NK-92 (cell line): ENCODE measurements around the gene PDE6C.
"Not testable (repeated sequence)": the region's sequence is repeated elsewhere in the genome, so short reads cannot be mapped to it uniquely, and the experiment has no call there.

Experiments
- DNase-seq: peaks from one replicate; lab custom pipeline; 2025; ENCODE audit not compliant: unreplicated experiment; lab: John Stamatoyannopoulos, UW

The PDE6C gene

GRCh38 chr10:93629647-93630305, 17.4 kb downstream of the PDE6C start:
- no peak for DNase-seq

GRCh38 chr10:93630625-93631557, 18.6 kb downstream of the PDE6C start:
- no peak for DNase-seq

DNA sequence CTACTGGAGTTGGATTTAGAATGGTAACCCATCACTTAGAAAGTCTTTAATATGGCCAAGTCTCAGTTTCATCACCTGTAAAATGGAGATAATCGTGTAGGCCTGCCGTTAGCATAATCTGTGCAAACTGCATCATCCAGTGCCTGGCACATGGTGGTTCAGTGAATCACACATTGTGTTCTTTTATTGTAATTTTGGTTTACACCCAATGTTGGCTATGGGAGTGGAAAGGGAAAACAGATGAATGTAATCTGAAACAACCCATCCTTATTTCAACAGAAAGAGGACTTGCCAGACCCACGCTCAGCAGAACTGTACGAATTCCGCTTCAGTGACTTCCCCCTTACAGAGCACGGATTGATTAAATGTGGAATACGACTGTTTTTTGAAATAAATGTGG, 27.5 kb downstream of the PDE6C start:
- DNase-seq = no peak

- DNase-seq = no peak
These were observed 40.5 kb downstream of the PDE6C start for GRCh38 chr10:93652857-93653256.

DNA sequence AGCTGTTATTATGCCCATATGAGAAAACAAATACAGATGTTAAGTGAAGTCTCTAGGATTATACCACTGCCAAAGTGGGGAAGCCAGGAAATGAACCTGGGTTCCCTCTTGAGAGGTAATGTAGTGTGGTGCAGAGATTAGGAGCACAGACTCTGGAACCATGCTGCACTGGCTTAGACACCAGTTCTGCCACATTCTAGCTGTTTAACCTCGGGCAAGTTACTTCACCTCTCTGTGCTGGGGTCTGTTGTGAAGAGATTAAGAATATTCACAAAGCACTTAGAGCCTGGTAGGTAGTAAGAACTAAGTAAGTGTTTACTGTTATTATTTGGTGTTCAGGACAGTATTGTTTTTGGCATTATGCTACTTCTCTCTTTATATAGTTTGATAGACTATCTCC, 41.9 kb downstream of the PDE6C start:
- no peak for DNase-seq

GRCh38 chr10:93656155-93656554, 43.8 kb downstream of the PDE6C start:
- DNase-seq = no peak

DNA sequence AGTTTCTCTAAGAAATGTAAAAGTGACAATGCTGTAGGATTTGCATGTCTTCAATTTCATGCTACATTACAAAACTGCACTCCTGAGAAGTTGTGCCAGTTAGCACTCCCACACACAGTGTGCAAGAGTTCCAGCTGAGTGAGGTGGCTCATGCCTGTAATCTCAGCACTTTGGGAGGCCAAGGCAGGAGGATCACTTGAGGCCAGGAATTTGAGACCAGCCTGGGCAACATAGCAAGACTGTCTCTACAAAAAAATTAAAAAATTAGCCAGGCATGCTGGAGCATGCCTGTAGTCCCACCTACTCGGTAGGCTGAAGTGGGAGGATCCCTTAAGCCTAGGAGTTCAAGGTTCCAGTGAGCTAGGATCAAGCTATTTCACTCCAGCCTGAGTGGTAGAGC, 45.4 kb downstream of the PDE6C start:
- no peak for DNase-seq

DNA sequence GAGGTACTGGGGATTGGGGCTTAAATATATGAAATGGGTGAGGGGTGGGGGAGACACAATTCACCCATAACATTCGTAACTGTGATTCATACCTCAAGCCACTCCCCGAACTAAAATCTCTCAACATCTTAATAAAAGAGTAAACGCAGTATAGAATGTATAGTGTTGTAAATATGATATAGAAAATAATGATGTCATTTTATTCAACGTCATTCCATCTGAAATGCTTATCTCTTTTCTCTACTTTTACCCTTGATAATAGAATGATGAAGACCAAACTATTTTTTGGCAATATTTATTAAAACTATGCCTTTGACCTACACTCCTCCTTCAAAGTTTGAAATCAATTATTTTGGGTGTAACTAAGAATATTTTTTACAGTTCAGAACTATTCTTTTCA, 53.7 kb downstream of the PDE6C start:
- DNase-seq = no peak

GRCh38 chr10:93667795-93668194, 55.5 kb downstream of the PDE6C start:
- no peak for DNase-seq

- DNase-seq = no peak
These were observed 58.0 kb downstream of the PDE6C start for GRCh38 chr10:93670372-93670771.

GRCh38 chr10:93671042-93671441, 58.7 kb downstream of the PDE6C start:
- no peak for DNase-seq

DNA sequence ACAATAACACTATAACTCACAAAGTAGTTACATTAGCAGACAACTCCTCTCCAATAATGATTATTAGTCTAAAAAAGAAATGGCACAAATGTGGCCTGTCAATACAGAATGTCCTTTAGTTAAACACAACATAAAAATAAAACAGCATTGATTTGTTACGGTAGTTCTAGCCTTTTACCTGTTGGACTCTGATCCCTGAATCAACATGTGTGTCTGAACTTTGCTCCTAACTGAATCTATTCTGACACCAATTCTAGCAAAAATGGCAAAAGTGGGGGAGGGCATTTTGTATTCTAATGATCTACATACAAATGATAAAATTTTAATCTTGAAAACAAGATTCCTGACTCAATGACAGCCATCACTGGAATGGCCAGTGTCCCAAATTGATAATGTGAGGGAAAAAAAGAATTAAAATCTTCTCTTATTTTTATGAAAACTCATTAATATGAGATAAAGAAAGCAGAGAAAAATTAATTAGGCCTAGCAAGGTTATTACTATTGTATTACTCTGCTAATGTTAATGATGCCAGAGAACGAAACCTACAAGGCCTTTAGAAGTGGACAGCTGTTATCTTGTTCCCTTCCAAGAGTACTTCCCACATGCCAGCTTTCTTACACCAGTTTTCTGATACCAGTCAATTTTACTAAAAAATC, 59.8 kb downstream of the PDE6C start:
- no peak for DNase-seq

DNA sequence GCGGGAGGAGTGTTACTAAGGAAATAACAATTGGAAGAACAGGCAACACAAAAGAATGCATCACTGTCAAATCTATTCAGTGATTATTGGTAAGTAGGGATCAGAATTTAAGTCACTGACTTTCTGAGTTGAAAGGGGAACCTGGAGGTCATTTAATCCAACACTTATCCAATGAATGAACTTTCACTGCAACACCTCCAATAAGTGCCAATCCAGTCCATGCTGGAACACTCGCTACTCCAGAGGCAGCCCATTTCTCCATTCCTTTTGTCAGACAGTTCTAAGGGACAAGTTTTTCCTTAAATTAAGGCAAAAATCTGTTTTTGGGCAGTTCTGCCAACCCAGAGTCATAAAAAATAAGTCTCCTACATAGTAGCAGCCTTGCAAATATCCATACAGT, 60.6 kb downstream of the PDE6C start:
- no peak for DNase-seq

GRCh38 chr10:93673791-93674190, 61.5 kb downstream of the PDE6C start:
- no peak for DNase-seq

GRCh38 chr10:93678386-93678785, 66.0 kb downstream of the PDE6C start:
- no peak for DNase-seq

DNA sequence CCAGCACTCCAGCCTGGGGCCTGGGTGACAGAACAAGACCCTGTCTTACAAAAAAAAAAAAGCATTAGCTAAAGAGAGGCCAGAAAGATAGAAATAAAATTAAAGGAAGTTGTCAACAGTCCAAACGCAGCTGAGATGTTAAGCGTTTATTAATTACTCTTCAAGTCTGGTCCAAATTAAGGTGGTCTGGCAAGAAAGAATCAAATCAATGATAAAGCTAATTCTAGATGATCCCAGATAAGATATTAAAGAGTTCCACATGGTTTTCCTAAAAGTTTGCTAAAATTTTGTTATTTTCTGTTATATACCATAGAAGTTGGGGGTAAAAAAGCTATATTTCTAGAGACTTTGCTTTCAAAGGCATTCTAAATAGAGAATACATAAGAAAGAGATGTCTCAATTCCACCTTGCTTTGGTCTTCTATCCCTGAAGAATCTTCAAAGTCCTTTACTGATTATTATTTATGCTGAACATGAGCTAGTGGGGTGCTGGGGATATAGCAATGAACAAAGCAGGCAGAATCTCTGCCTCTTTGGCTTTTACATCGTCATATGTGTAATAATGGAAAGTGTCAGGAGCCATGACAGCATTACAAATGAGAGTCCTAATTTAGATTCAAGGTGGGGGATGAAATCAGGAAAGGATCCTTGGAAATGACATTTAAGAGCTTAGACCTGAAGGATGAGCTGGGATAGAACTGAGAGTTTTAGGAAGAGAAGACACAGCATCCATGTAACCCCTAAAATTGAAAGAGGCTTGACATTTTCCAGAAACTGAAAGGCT, 66.7 kb downstream of the PDE6C start:
- DNase-seq = no peak

- DNase-seq = no peak
These were observed 68.2 kb downstream of the PDE6C start for GRCh38 chr10:93680412-93681047.

DNA sequence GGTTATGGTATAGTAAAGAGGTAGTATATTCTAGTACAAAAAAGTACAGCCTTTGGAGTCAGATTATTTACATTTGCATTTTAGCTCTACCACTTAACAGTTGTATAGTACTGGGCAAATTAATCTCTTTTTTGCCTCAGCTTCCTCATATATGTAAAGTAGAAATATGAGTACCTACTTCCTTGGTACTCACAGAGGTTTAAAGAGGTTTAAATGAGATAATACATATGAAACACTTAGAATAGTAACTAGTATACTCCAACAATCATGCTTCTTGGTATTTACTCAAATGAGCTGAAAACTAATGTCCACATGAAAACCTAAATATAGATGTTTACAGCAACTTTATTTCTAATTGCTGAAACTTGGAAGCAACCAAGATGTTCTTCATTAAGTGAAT, 75.4 kb downstream of the PDE6C start:
- no peak for DNase-seq

GRCh38 chr10:93695740-93696139, 83.4 kb downstream of the PDE6C start:
- DNase-seq = no peak

DNA sequence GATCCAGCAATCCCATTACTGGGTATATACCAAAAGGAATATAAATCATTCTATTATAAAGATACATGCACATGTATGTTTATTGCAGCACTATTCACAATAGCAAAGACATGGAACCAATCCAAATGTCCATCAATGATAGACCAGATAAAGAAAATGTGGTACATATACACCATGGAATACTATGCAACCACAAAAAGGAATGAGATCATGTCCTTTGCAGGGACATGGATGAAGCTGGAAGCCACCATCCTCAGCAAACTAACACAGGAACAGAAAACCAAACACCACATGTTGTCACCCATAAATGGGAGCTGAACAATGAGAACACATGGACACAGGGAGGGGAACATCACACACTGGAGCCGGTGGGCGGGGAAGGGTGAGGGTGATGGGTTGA, 84.2 kb downstream of the PDE6C start:
- not testable (repeated sequence) for DNase-seq

DNA sequence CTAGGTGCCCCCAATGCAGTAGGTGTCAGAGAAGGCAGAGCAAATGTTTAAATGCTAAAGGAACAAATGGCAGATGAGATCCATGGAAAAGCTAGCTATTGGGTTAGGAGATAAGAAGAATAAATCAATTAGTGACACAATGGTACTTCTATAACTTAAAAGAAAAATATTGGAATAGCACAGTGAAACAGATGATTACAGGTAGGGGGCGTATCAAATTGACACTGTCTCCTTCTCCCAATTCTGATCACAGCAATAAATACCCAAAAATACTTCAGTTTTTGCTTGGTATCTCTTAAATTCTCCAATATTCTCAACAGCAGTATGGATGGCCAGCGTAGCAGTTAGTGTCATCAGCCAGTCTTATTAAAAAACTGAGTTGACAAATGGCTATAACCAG, 84.9 kb downstream of the PDE6C start:
- DNase-seq = no peak
